ENCODE measurements around the gene ONECUT3.

GRCh38 chr19:1786668-1787067 lies 33.4 kb downstream of the ONECUT3 start:
- TF ChIP-seq POLR2A (IDR thresholded peaks at IDR 0.05; ENCODE audit: low read length), result no peak
- TF ChIP-seq GATA1 (IDR thresholded peaks at IDR 0.05; ENCODE audit: low read depth, low read length), result no peak
